Right renal cortex interstitium (tissue), 3 donors: ENCODE measurements around the gene MACF1. TPM values are rescaled to one million over a fixed set of nuclear protein-coding genes. Genes with fewer than 3 reads are reported as not detected.

Source experiments
- DNase-seq, 3 donors: peaks; one replicate each; pipeline ENCODE4 v3.0.0-alpha.2; 2013; ENCODE audit warnings: low read depth in 3 of 3, low spot score in 2 of 3
- polyA plus RNA-seq, 3 donors: library from polyadenylated mRNA; unstranded; fragments of 120-200 nt; gene quantifications; one replicate each; pipeline ENCODE4 v1.2.1, GENCODE V29; 2013; ENCODE audit not compliant: insufficient read length in 3 of 3

Gene MACF1
- polyA plus RNA-seq, 3 donors = 233 to 252 (median 236) TPM

GRCh38 chr1:39288735-39289465 lies 84.4 kb downstream of the MACF1 start:
- no peak for DNase-seq

DNA sequence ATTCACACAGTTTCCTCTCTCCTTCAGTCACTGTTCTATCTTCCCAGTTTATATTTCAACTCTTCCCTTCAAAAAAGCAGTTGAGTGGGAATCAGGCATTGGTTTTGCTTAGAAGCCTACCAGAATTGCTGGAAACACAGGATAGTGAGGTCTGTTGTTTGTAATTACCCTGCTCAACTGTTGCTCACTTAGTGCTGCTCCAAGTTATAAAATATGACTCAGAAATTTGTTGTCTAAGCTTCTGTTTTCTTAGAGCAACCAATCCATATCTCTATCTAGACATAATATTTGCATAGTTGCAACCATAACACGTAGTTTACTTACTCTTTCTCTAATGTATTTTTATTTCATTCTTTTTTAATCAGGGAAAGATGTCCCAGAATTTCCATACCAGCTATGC lies 87.9 kb downstream of the MACF1 start:
- DNase-seq = no peak

DNA sequence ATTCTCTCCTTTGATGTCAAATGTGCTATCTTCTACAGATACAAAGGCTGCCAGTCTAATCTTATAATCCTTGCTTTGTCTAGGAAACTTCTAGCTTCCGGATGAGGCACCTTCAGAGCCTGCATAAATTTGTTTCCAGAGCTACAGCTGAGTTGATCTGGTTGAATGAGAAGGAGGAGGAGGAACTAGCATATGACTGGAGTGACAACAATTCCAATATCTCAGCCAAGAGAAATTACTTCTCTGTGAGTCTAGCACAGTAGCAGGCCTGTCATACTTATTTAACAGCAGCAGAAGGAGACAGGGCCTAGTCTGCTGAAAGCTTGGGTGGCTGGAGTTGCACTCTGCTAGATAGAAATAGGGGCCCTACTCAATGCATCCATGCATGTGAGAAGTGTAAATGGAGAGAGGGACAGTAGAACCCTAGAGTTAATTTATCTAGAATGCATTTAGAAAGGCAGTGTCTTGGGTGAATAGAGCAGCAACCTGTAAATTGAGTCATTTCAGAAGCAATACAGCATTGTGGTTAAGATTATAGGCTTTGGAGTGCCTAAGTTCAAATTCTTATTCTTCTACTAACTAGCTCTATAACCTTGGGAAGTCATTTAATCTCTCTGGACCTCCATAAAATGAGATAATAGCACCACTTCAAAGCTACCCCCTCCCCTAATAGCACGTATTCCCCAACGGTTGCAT lies 89.0 kb downstream of the MACF1 start:
- DNase-seq = no peak

DNA sequence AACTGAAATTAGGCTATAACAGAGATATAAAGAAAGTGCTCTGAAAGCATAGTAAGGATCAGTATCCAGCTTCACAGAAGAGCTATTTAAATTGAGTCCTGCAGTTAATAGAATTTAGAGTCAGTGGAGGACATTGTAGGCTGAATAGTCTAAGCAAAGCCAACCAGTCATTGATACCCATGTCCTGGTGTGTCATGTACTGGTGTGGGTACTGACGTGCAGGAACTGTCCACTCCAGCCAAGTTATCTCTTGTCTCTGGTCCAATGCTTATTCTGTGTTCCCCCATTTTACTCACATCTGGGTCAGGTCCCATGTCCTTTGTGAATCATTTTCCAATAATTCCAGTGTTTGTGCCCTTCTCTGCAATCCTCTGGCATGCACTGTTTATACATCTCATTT lies 90.0 kb downstream of the MACF1 start:
- no peak for DNase-seq

DNA sequence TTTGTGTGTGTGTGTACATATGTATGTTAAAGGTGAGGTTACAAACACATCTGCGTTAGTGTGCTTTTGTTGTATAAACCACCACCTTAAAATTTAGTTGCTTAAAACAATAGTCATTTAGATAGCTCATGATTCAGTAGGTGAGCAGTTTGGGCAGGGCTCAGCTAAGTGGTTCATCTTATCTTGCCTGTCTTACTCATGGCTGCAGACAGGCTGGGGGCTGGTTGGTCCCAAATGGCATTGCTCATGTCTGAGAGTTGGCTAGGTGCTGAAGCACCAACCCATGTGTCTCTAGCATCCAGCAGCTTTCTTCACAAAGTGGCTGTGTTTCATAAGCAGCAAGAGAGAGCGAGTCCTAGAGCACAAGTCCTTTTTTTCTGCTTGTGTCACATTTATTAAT lies 91.4 kb downstream of the MACF1 start:
- DNase-seq = no peak

GRCh38 chr1:39297551-39297950 lies 93.1 kb downstream of the MACF1 start:
- DNase-seq = no peak

- no peak for DNase-seq
Observed at GRCh38 chr1:39301606-39302005, 97.1 kb downstream of the MACF1 start.

GRCh38 chr1:39305555-39305954 lies 101.1 kb downstream of the MACF1 start:
- no peak for DNase-seq

GRCh38 chr1:39310015-39310414 lies 105.5 kb downstream of the MACF1 start:
- no peak for DNase-seq

DNA sequence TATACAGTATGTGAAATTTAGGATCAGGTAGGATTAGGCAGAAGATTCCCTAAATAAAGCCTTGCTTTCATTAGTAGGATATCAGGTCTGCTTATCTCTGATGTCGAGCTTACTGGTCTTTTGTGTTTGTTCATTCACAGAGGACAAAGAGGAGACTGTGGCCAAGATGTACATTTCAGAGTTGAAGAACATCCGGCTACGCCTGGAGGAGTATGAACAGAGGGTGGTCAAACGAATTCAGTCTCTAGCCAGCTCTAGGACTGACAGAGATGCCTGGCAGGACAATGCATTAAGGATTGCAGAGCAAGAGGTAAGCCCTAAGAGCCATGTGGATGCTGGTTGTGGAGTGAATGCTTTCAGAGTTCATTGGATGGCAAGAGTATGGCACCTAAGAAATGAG lies 106.2 kb downstream of the MACF1 start:
- DNase-seq = no peak

- no peak for DNase-seq
Observed at GRCh38 chr1:39317111-39317510, 112.6 kb downstream of the MACF1 start.

- no peak for DNase-seq
Observed at GRCh38 chr1:39317910-39318633, 113.6 kb downstream of the MACF1 start.

DNA sequence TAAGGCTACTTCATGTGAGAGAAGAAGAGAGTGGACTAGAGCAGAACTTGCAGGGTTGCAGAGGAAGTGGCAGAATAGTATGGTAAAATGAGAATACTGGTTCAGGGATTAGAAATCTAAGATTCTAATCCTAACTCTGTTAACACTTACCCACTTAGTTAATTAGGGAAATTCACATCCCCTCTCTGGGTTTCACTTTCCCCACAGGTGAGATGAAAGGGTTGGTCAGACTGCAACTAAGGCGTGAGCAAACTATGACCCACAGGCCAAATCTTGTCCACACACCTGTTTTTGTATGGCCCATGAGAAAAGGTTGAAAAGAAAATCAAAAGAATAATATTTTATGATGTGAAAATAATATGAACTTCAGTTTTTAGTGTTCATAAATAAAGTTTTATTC lies 117.5 kb downstream of the MACF1 start:
- DNase-seq = no peak

DNA sequence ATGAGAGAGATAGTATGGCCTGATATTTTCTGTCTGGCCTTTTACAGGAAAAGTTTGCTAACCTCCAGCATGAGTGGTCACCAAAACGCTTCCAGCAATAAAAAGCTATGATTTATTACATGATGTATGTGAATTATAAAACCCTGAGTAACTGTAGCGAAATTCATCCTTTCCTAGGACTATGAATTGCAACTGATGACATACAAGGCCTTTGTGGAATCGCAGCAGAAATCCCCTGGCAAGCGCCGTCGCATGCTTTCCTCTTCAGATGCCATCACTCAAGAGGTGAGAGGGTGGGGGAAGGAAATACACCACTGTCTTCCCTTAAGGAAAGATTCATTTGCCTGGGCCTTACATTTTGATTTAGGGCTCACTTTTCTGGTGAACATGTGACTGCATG lies 117.9 kb downstream of the MACF1 start:
- no peak for DNase-seq

DNA sequence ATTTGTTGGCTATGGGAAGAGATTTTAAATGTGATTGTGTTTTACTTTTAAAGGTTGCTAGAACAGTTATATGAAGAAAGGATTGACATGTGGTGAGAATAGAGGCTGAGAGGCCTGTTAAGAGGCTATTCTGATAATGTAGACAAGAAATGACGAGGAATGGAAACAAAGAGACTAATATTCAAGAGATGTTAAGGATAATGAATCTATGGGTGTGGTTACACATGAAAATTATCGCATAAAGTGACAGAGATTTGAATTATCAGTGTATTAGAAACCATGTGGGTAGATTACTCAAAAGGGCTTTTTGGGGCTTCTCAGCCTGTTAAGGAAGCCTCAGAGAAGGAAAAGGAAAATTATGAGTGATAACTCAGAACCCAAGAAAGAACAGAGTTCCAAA lies 120.4 kb downstream of the MACF1 start:
- no peak for DNase-seq

GRCh38 chr1:39326836-39327235 lies 122.3 kb downstream of the MACF1 start:
- DNase-seq = no peak

GRCh38 chr1:39328095-39328494 lies 123.6 kb downstream of the MACF1 start:
- DNase-seq = no peak

GRCh38 chr1:39328586-39329121 lies 124.2 kb downstream of the MACF1 start:
- DNase-seq = no peak

GRCh38 chr1:39331647-39332046 lies 127.2 kb downstream of the MACF1 start:
- no peak for DNase-seq

DNA sequence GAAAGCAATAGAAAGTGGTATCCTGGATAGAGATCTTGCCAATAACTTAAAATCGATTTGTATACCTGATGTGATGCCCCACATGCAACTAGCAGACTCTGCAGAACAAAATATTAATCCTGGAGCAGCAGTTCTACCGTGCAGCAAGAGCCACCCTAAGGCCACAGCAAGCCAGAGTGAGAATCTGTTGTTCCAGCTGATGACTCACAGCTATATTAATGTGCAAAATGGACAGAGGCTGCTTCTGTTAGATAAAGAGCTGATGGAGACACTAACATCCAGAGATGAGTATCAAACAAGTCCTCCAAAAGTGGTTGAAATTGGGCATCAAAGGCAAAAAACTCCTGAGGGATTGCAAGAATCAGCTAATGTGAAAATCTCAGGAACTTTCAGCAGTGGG lies 127.8 kb downstream of the MACF1 start:
- no peak for DNase-seq

GRCh38 chr1:39332828-39333227 lies 128.3 kb downstream of the MACF1 start:
- no peak for DNase-seq

- no peak for DNase-seq
Observed at GRCh38 chr1:39333296-39333695, 128.8 kb downstream of the MACF1 start.
